Measurements from ENCODE around the gene GFPT2.

Gene GFPT2

DNA sequence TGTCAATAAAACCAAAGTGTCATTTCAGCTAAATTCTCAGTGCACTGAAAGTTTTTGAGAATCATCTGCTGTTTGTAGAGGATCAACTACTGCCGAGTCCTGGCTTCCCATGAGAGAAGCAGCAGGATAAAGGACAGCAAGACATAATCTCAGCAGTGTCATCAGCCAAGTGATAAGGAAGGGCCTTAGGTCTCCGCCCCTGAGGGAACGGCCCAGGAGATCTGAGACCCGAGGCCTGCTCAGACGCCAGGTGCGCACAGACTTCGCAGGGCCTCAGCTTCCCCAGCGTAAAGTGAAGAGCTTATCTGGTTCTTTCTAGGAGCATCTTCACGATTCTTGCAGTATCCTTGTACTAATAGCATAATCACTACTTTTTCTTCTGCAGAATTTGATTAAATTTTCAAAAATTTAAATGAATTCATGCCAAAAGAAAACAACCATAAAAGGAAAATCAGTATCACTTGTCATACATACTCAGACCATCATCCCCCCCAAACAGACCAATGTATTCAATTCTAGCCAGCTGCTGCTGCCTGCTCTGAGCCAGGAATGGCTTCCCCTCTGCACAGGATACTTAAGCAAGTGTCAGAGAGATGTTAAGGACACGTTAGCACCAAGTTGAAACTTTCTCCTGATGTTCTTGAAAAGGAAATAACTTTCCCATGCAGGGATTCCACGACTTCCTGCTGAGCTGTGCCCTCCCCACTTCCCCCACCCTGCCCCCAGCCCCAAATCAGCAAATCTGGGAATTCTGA is 2.2 kb downstream of the GFPT2 start:
- no peak for DNase-seq

DNA sequence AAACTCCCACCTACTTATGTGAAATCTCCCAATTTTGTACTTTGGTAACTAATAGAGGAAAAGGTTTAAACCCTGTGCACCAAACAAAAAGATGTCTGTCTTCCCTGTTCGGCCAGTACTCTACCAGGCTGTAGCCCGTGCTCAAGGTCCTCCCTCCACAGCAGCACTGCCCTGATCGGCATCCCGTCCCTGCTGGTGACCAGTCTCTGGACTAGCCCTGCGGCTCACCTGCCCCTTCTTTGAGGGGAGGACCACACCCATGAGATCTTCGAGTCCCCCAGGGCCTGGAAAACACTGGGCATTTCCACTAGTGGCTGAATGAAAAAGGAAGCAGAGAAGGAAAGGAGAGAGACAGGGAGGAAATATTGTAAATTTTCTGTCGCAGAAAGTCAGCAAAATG is 2.8 kb downstream of the GFPT2 start:
- no peak for DNase-seq

DNA sequence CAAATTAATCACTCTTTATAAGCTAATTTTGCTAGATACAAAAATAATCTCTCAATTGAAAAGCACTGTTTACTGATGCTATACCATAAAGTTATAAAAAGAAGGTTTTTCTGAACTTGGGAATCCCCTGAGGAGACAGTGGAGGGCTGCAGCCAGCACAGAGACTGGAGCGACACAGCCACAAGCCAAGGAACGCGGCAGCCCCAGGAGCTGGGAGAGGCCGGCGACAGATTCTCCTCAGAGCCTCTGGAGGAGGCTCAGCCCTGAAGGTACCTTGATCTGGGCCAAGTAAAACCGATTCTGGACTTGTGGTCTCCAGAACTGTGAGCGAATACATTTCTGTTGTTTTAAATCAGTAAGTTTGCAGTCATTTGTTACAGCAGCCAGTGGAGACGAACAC is 3.7 kb downstream of the GFPT2 start:
- no peak for DNase-seq

DNA sequence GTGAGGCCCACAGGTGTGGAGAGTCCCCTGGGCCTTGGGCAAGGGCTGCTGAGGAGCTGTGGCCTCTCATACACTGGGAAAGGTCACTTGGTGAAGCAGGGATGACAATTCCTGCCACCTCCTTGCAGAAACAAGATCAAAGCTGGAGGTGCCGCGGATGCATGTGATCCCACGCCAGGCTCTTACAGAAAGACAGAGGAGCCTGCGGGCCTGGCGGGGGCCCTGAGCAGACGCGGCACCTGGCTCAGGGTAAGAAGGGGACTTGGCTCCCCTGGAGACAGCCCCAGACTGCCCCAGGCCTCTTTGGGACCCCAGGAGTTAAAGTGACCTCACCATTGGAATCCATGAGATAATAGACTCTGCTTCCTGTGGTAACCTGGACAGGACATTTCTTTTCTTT is 4.8 kb downstream of the GFPT2 start:
- no peak for DNase-seq

DNA sequence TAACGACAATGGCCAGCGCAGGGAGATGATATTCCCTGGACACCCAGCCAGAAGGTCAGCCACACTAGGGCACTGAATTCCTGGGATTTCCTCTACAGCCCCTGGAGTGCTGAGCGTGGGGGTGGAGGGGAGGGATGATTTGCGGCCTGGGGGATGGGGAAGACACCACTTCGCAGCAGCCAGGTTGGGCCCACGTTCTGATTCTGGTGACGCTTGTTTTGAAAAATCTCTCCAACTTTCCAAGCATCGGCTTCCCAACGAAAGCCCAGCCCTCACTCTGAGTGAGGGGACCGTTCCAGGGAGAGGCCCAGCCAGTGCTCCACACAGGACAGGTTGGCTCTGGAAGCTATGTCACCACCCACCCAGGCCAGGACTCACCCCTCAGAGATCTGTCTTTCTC is 5.4 kb downstream of the GFPT2 start:
- no peak for DNase-seq

DNA sequence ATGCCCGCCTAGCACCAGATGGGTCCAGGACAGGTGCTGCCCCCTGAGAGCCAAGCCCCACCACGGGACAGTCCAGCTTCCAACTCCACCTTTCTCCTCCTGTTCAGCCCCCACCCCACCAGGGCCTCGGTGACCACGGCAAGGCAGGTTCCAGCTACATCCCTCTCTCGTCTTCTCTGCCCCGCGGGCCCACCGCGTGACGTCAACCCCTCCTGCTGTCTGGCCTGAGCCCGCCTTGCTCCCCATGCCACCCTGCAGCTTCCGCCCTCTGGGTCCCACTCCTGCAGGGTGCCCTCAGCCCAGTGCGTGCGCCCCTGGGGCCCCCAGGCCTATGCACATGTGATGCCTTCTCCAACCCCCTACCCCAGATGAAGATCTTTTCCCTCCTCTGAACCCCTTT is 6.8 kb downstream of the GFPT2 start:
- no peak for DNase-seq

DNA sequence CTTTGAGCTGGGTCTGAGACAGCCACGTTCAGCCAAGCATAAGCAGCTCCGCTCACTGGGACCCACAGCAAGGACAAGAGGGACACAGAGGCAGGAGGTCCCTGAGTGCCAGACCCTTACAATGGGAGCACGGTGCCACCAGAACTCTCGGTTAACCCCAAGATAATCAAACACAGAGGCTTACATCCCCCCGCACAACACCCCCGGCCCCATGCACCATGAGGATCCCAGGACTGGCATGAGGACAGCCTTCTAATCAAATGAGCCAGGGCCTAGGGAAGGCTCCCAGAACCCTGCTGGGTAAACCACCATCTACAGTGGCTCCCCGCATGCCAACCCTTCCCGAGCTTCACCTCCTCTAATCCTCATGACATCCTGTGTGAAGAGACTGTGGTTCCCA is 7.4 kb downstream of the GFPT2 start:
- DNase-seq = no peak

DNA sequence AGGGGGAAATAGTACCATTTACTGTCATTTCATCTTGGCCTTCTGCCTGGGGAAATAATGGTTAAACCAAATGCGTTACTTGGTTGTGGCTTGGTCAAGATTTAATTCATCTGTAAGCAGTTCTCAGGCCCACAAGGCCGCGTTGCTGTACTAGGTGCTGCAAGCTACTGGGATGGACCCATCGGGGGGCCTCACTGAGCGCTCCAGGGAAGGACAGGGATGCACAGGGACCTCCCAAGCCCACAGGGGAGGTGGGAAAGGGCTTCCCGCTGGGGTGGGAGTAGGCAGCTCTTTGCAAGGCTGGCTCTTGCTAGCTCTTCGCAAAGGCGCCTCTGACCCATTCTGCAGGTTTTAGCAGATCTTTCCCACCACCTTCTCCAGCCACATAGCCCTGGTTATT is 8.0 kb downstream of the GFPT2 start:
- no peak for DNase-seq

DNA sequence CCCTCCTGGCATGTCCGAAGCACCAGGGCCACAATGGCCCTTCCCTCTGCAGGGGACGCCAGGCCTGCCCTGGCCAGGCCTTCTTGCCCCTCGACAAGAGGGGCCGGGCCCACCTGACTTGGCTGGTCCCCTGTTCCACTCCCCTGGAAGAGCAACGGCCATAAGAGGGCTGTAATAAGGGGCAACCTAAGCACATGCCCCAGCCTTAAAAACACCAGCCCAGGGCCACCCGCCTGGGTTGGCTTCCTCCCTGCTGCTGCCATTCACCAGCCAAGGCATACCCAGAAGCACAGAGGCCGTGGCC is 8.5 kb downstream of the GFPT2 start:
- no peak for DNase-seq

DNA sequence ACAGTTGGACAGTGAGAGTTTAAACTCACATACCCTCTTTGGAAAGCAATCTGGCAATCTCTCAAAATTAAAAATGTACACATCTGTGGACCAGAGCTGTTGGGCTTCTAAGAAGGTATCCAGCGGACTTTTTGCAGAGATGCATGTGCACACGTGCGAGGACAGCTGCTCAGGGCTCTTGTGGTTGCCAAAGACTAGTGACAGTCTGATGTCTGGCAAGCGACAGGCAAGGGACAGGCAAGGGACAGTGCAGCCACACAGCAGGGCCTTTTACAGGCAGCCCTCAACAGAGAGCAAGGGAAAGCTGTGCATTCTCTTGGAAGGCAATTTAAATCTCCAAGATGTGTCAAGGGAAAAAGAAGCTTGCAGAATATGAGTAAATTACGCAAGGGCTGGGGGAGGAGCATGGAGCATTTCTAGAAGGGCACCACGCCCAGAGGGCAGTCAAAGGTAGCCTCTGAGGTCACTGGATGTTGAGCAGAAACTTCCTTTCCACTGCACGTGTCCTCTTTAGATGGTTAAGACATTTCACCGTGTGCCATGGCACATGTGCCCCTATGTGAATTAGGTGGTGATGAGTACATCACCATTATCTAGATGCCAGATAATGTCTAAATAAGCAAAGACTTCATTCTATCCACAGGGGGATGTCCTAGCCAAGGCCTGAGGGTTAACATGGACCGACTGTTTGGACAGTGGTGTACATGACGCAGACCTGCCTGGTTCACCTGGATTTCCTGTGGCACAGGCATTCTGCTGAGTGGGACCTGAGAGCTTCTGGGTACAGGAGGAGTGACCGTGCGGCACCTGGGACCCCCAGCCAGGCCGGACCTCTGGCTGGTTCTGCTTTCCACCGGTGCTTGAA is 9.1 kb downstream of the GFPT2 start:
- peak; percentile 16 for DNase-seq

DNA sequence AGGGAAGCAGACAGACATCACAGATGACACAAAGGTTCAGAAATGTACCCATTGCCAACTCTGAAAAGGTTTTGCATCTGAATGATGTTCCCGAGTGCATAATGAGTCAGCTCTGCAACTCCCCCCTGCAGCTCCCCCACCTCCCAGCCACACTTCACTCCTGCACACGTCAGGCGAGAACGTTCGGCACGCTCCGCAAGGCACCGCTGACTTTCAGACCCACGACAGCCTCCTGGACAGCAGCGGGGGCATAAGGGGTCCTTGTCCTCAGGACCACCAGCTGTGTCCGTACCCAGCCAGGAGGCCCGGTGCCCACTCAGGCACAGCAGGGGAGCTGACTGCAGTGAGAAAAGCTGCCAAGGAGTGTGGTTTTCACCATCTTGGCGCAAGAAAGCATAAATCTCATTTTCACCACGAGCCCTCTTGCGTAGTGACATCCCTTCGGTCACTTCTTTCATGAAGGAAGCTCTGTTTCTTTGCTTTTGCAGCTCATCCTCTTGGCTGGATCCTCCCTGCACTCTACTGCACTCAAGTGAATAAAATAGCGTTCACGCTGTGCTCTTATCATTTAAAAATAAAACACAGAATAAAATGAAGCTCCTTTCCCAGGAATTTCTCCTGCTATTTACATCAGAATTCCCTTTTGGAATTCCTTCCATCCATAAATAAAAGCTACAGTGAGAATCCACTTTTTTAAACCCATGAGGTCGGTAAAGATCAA is 9.9 kb downstream of the GFPT2 start:
- DNase-seq = no peak

DNA sequence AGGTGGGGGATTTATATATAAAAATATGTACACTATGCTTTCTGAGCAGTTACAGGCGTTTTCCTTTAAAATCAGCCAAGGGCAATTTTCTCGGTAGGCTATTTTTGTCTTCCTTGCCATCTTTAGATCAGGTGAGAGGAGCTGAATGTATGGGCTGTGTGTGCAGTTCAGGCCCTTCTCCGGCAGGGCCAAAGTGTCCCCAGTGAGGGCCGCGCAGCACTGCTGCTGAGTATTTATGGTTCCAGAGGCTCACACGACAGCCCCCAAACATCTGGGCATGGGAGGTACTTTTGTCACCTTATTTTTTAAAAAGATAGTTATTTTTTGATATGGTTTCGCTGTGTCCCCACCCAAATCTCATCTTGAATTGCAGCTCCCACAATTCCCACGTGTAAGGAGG is 11.5 kb downstream of the GFPT2 start:
- DNase-seq = no peak

DNA sequence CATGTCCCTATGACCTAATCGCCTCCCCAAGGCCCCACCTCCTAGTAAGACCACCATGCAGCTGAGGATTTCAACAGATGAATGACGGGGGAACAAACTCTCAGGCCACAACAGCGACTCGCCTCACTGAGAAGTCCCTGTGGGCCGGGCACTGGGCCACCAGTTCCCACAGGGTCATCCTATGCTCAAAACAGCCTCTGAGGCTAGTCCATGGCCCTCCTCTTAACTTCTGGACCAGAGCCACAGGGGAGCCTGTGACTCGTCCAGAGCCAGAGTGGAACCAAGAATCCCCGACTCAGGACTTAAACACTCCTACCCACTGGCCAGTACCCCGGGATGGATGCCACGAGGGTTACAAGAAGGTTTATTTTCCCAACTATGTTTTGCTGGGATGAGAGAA is 12.3 kb downstream of the GFPT2 start:
- no peak for DNase-seq

DNA sequence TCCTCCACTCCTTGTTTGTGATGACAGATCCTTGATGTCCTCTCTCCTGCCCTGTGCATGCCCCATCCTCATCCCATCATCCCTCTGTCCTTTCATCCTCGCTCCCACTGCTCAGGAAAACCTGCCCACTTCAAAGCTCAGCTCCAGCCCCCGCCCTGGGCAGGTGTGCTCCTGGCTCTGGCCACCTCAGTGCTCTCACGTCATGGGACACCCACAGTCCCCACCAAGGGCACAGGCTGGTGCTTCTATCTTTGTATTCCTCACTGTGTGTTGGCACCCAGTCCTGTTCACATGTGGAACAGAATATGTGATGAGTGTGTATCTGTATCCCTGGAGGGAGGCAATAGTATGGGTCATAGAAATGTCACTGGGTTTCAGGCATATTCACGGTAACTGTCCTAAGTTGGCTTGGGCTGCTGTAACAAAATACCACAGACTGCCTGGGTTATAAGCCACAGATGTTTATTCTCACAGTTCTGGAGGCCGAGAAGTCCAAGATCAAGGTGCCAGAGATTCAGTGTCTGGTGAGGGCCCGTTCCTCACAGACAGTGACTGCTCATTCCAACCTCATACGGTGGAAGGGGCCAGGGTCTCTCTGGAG is 13.5 kb downstream of the GFPT2 start:
- no peak for DNase-seq

DNA sequence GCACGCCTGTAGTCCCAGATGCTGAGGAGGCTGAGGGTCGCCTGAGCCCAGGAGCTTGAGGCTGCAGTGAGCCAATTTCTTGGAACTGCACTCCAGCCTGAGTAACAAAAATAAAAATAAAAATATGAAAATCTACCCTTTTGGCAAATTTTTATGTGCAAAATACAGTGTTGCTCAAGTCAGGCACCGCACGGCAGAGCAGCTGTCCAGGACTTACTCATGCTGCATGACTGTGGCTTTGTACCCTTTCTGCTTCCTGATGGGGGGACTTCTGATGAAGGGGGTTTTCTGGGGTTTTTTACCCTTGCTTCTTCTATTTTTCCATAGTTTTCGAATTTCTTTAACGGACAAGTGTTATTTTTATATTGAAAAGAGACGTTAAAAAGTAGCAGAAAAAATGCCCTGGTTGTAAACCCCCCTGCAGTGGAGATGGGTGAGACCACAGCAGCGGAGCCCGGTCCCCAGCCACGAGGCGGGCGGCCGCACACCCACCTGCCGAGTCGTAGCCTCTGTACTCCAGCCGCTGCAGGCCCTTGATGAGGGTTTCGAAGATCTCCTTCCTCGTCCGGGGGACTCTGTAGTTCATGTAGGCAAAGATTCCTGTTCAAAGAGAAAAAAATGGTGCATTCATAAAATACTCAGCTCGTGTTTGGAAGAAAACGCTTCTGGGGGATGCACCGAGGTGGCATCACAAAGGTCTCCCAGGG is 15.0 kb downstream of the GFPT2 start:
- no peak for DNase-seq

DNA sequence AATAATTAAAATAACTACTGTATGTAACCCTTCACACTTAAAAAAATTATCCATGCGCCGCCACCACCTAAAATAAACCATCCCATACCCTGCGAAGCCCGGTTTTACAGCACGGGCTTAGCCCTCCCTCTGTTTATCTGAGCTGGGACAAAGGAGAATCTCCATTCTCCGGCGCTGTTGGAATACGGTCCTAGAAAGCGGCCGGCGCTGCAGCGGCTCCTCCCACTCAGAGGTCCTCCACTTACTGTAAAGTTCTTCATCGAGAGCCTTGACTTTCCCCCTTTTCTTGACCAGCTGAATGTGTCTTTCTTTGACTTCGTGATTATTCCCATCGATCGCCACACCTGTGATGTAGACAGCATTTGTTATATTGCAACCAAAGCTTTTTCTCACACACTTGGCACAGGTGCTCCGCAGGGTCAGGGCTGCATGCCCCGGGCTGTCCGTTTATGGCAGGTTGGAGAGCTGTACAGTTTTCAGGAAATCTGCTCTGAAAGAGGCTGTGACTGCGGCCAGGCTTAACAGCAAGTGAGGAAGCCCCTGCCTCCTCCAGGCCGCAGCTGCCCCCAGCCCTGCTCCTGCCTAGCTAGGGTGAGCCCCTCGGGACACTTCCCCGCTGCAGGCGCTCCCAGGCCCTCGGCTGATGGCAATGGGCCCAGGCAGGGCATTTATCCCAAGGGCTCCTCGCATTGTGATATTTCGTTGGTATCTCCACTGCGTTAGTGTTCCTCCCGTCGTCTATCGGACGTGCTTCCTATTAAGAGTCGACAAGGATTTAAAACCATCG is 16.7 kb downstream of the GFPT2 start:
- DNase-seq = no peak

DNA sequence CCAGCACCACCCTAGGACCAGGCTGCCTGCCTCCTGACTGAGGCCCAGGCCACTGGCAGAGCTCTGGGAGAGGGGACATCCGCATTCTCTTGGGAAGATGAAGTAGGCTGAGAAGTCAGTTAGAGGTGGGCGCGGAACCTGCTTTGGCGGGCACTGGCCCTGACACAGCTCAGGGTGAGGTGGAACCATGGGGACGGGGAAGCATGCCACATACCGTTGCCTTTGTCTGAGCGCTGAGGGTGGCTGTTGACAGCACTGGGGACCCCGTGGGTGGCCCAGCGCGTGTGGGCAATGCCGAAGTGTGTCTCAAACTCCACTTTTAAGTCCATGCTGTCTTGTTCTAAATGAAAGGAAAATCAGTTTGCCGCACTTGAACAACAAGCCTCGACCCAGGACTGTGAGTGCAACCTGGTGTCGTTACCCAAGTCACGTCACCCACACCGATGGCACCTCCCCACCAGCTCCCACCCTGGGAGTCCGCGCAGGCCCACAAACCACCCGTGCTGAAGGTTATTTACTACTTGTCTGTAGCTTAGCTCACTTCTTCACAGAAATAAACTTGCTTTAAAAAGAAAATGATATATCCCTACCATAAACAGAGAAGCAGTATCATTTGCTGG is 17.4 kb downstream of the GFPT2 start:
- no peak for DNase-seq

DNA sequence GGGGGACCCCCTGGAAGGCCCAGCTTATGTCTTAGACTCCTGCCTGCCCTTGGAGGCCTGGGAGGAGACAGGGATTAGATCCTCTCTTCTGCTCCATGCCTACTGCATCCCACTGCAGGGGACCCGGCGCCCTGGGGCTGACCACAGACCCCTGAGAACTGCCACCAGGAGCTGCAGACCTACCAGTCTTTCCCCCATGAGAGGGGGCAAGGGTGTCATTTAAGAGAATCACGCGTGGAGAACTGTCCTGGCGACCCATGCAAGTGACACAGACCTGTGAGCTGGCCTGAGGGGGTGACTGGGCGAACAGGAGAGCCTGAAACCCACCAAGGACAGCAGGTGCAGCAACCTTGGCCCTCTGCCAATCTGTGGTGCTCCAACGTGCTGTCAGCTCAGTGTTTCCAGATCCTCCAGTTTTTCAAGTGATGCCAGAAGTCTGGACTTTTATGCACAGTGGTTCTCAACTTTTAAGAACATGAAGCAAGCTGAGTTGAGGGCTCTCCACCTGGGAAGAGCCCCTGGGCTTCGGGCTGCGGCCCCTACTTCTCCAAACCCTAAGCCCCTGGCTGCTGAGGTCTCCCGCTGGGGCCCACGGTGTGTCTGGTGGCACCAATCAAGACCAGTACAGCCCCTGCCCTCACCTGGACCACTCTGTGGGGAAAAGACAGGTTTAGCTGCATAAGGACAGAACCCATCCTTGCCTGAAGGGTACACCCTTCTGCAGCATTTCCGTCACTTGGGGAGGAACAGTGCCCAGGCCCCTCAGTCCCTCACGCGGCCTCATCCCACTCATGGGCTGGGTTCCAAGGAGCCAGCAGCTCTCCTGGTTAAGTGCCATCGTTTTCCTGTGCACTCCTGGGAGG is 18.2 kb downstream of the GFPT2 start:
- no peak for DNase-seq

DNA sequence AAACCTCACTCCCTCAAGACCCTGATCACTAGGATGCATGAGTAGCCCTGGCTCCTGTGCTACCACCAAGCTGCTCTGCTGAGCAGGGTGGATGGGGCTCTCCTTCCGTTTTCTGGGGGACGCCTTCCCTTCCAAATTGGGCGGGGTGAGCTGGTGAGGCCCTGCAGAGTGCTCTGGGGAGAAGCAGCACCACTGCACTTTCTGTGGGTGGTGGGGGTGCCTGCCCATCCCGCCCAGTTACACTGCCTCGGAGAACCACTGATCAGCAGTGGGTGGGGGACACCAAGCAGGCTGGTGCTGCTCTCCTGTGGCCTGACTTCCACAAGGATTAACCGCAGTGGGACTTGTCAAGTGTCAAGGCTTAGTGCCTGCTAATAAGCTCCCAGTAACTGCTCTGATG is 19.0 kb downstream of the GFPT2 start:
- DNase-seq = no peak

DNA sequence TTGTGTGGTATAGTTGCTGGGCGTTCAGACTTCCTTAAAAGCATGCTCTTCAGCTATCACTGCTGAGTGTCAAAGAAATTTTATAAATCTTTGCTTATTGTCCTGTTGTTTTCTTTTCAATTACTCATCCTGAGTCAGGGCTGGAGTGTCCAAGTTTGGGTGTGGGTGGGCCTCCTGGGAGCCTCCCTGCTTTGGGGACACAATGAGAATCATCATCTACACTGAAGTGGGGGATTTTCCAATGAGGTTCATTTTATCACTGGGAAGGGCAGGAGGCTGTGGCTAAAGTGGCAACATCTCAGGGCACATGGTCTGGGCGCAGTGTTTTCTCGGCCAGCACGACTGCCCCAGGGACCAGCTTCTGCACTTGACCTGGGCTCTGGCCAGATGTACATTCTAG is 19.5 kb downstream of the GFPT2 start:
- no peak for DNase-seq

DNA sequence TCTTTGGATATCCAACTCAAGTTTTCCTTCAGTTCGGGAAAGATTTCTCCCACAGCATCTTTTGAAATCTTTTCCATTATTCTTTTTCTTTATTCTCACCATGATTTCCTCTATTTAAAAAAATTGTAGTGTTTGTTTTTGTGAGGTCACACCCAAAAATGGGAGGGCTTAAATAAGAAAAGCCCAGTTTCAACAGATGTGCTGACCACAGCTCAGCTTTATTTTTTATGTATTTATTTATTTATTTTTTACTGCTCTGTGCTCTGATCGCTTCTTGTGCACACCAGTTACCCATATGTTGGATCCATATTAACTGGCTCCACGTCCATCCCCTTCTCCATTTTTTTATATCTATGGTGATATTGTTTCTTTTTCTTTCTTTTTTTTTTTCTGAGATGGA is 20.3 kb downstream of the GFPT2 start:
- no peak for DNase-seq
